Measurements from ENCODE around the gene TCIRG1.

Gene TCIRG1

DNA sequence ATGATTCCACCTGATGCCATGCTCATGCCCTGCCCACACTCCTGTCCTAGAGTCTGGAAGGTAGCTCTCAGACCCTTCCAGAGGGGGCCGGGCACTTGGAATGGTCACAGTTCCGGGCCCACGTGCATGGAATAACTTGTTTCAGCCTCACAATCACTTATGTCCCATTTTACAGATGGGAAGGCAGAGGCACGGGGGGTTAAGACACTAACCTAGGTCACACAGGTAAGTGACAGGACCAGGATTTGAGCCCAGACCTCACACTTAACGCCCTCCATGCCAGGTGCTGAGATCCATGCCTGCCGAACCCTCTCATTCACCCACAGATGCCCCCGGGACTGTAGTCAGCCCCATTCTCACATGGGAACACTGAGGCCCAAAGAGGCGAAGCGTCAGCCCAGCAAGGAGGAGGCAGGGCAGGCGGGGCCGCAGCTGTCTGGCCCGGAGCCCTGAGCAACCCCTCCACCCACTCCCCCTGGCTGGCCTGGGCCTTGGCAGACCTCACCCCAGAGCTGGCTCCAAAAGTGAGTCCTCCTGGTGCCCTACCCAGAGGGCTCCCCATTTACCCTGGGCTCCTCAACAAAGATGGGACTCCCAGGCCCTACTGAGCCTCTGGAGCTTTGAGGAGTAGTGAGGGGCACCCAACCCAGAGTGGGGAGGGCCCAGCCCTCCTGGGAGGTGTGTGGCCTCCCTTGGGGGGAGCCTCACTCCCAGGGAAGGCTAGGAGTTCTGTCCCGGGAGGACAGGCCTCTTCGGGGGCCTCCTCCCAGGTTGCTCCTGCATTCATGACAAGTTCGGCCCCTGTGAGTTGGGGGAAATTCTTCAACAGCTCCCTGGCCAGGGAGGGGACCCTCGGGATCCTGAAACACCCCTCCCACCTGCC is 31.1 kb upstream of the TCIRG1 start:
- DNase-seq: no peak

DNA sequence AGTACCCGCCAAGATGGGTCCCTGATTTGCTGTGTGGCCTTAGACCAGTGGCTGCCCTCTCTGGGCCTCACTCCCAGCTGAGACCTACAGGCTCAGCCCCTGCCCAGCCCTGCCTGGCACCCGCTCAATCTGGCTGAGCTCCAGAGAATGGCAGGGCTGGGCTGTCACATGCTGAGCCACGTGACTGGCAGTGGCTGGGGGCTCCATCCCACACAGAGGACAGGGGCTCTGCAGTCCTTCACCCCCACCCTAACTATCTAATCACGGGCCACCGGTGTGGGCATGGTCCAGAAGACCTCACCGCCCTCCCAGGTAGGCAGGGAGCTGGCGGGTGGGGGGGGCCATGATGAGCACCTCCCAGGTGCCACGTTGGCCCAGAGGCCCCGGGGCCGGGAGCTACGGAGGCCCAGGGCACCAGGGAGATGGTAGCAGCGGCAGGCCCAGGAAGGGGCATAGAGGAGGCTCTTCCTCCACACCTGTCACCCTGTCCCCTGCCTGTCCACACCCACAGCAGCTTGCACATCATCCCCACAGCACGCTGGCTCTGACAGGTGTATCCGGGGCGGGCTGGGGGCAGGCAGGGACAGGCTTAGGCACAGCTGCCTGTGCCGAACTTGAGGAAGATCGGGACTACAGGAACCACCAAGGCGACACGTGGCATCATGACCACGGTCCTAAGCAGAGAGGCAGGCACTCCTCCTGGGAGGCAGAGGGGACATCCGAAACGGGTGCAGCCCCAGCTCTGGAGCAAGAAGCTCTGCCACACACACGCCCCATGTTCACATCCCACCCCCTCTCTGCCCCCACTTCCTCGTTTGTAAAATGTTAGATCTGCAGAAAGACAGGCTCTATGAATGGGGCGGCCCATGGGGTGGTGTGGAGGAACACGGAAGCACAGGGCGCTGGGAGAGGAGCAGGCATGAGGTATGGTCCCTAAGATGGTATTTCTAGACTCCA is 30.2 kb upstream of the TCIRG1 start:
- DNase-seq: no peak

DNA sequence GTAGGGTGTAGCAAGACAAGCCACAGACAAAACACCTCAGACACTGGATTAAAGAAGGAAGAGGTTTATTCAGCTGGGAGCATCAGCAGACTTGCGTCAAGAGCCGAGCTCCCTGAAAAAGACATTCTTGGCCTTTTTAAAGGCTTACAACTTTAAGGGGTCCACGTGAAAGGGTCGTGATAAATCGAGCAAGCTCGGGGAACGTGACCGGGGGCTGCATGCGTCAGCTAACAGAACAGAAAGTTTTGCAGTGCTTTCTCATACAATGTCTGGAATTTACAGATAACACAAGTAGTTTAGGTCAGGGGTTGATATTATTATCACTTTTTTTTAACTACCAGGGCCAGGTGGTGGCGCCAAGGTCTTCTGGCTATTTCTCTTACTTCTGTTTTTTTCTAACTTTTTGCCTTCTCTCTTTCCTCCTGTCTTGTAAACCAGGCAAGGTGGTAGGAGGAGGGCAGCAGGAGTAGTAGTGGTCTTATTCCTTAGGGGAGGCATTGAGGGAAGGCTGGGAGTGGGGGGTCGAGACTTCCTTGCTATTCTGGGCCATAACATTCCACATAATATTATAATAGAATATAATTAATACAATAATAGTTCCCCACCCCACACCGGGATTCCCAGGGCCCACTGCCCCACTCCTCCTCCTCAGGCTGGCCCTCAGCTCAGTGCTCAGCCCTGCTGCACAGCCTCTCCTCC is 29.3 kb upstream of the TCIRG1 start:
- no peak for DNase-seq

DNA sequence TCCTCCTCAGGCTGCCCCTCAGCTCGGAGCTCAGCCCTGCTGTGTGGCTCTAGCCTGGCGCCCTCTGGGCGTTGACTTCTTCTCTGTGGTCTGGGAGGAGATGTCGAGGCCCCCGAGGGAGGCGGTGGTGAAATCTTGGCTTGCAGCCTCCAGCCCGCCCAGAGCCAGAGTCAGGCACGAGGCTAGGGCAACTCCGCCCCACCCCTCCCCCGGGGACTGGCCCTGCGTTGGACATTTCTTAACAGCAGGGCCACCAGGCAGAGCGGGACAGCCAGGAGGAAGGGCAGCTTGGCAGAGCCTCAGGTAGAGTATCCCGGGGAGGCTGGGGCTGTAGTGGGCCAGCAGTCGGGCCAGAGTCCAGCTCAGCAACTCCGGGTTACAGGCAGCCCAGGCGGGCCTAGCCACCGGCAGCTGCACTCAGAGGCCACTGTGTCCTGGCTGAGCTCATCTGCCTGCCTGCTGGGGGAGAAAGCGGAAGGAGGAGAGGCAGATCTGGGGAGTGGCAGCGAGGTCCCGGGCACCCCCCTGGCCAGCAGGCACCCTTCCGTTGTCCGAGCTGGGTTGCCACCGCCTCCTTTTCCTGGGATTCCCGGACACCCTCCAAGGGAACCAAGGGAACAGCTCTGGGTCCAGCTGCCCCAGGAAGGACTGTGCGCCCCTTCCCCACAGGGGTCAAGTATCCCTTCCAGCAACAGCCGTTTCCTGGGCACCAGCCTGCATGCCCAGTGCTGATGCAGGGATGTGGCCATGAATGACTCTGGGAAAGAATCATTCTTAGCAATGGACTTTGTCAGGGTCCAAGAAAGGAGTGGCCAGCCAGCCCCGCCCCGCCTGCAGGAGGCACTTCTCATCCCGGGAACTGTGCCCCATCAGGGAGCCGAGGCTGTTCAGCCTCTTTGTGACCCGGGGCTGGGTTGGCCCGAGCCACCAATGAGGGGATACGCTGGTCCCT is 28.5 kb upstream of the TCIRG1 start, which contains the start of gene ALDH3B1:
Gene ALDH3B1 (plus strand): TSS at position 238 of the 952 bp plus-strand sequence. CDS start 4,971 bp downstream, outside the sequence.
- DNase-seq: no peak

DNA sequence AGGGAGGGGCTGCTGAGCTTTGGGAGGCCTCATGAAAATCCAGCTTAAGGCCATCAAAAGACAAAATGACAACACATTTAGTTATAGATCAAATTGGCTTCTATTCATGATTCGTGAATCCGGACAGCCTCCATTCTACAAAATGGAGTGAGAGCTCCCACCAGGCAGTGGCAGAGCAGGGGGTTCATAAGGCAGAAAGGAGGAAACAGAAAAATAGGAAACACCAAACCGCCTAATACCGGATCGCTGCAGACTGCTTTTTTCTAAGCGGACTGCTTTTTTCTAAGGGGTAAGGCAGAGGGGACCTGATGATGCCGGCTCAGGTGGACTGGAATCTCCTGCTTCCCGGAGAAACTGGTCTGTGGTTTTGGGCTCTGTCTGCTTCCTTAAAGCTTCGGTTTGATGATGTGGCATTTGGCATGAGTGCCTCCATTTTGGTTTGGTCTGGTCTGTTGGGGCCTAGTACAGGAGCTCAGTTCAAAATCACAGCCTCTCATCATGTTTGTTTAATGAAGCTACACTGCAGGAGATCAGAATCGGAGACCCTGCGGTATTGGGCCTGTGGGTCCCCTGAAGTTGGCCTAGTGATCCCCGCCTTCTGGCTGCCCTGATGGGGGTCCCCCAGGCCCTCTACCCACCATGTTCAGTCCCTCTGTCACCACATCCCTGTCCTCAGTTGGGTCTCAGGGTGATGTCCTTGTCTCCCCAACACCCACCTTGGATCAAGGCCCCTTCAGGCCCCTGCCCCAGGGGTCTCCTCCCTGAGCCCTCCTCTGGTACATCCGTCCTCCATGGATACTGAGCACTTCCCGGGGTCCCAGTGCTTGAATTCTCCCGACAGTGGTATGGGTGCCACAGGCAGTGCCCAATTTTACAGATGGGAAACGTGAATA is 27.5 kb upstream of the TCIRG1 start:
- no peak for DNase-seq

DNA sequence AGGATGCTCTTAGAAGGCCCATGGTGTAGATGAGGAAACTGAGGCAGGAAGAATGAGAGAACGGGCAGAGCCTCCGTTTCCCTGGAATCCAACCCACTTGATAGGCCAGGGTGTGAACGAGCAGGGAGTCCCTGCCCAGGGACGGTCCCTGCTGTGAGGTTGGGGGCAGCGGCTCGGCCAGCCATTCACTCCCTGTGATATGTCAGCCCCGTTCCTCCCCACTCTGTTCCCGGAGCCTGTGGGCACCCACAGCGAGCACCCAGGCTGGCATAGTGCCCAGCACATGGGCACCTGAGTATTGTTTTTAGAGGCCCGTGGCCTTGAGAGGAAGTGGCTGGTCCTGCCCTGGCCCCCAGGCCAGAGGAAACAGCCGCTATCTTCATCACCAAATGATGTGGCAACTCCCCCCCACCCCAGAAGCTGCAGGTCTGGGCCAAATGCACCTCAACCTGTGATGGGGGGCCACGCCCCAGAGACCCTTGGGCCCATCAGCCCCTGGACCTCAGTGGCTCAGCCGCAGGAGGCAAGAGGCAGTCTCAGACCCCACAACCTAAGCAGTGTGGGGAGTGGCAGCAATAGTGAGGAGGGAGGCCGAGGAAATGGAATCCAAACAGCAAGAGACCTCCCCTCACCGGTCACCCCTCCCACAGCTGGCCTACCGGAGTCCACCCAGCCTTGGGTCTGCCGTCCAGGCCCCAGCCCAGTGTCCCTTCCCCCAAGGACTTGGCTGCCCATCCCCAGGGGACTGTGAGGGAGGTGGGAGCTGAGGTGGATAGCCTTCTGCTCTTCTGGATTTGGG is 26.6 kb upstream of the TCIRG1 start:
- DNase-seq: no peak

DNA sequence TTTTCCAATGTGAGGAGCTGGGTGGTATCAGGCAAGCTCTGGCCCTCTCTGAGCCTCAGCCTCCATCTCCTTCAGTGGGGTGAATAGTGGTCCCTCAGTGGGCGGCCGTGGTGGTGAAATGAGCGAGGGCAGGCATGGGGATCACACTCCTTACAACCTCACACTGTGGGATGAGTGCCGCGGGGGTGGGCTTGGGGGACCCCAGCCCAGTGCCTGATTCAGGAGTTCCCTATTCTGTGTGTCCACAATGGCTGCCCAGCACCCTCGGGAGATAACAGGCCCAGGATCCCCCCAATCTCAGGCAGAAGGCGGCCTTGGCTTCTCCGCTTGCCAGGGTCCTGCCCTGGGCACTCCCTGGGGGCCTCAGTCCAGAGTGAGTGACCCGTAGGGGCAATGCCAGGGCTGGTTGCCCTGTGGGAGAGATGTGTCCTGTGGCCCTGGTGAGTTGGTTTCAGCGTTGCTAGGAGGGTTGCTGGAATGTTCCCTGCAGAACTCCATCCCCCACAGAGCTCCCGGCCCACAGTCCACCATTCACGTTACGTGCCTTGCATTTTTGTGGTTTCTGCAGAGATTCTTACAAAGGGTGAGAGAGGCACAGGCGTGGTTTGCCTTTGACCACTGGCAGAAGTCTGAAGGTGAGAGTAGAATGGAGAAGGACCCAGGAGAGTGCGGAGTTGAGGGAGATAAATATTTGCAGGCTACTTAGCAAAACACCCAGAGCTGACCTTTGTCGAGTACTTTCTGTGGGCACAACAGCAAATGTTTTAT is 25.8 kb upstream of the TCIRG1 start:
- no peak for DNase-seq

DNA sequence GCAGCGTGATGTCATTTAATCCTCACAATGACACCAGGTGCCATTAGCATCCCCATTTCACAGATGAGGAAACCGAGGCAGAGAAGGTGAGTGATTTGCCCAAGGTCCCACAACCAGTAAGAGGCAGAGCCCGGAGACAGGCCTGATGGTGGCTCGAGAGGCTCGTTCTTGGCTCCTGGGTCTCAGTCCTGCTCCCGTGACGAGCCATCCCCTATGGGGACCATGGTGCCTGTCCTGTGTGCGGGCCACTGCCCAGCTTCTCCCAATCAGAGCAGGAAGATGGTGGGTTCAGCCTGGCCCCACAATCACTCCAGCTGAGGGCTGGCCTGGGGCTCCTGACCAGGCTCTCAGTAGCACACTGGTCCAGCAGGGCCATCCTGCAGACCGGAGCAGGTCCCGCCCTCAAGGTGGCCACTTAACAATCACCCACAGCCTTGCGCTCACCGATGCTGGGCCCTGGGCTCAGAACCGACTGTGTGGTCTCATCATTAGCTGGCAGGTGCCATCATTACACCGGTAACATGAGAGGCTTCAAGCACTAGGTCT is 25.1 kb upstream of the TCIRG1 start:
- DNase-seq: no peak

DNA sequence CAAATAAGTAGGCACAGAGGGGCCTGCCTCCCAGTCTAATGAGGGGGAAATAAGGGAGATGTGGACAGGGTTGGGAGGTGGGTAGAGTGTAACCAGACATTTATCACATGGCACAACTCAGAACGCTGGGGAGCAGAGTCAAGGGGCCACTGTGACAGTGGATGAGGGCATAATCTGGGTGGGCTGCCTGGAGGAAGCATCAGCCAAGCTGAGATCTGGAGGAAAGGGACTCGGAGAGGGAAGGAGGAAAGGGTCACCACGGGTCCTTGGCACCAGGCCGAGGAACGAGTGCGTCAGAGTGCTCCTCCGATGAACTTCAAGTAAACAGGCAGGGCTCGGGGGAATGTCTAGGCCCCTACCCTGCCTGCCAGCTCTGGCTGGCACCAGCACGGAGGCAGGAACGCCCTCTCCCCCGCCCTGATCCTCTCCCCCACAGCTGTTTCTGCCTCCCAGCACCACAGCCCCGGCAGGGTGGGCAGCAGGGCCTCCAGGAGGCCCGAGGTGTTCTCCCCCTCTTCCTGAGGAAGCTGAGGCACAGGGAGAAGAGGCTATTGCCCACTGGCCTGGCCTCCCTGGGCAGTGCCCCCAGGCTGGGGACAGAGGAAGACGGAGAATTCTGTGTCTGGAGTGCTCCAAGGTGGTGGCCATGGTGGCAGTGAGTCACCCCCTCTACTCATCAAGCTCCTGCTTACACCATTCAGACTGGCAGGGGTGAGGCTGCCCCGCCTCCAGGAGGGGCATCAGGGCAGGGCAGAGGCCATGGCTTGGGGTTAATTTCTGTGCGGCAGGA is 24.5 kb upstream of the TCIRG1 start:
- DNase-seq: no peak

DNA sequence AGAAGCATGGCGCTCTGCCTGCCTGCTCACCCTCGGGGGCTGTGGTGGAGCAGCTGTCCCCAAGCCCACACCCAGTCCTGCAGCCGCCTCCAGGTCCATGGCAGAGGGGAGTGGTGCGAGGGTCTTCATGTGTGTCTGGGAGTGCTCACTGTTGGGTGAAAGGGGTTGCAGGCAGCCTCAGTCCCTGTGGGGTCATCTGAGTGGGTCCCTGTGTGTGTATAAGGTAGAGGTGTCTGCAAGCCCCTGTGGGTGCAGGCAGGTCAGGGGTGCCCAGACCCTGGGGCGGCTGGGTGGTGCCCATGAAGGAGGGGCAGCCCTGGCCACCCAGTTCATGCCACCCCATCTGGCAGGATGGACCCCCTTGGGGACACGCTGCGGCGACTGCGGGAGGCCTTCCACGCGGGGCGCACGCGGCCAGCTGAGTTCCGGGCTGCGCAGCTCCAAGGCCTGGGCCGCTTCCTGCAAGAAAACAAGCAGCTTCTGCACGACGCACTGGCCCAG is 23.8 kb upstream of the TCIRG1 start:
- no peak for DNase-seq

DNA sequence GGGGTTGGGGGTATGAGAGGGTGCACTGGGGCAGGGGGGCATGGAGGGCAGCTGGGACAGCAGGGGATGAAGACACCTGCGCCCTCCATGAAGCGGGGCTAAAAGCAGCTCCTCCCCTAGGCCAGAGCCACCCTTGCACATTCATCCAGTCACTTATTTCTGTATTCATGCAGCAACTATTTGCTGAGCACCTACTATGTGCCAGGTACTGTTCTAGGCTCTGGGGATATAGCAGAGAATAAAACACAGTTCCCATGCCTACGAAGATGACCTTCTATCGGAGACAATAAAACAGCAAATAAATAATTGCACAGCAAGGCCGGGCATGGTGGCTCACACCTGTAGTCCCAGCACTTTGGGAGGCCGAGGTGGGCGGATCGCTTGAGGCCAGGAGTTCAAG is 23.4 kb upstream of the TCIRG1 start:
- no peak for DNase-seq

DNA sequence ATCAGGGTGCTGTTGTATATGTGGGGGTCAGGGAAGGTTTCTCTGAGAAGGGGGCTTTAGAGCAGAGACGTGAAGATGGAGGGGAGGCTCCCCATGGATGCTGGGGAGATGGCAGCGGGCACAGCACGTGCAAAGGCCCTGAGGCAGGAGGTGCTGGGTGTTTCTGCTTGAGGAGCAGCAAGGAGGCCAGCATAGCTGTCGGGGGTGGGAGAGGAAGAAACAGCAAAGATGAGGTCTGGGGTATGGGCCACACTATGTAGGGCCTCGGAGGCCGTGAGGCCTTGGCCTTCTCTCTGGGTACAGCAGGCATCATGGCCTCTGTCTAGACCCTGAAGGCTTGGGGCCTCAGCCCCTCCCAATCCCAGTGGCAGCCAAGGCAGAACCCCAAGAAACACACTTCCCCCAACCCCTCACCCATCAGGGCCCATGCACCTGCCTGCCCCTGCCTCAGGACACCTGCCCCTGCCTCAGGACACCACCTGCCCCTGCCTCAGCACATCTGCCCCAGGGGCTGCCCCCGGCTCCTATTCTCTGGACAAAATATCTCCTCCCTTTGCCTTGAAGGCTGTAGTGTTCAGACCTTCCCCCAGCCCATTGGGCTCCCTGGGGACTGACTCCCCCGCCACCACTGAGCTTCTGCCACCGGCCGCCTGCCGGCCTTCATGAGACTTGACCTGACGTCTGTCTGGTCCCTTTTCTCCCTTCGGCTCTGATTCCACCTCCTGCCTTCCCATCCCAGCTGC is 22.5 kb upstream of the TCIRG1 start:
- no peak for DNase-seq

DNA sequence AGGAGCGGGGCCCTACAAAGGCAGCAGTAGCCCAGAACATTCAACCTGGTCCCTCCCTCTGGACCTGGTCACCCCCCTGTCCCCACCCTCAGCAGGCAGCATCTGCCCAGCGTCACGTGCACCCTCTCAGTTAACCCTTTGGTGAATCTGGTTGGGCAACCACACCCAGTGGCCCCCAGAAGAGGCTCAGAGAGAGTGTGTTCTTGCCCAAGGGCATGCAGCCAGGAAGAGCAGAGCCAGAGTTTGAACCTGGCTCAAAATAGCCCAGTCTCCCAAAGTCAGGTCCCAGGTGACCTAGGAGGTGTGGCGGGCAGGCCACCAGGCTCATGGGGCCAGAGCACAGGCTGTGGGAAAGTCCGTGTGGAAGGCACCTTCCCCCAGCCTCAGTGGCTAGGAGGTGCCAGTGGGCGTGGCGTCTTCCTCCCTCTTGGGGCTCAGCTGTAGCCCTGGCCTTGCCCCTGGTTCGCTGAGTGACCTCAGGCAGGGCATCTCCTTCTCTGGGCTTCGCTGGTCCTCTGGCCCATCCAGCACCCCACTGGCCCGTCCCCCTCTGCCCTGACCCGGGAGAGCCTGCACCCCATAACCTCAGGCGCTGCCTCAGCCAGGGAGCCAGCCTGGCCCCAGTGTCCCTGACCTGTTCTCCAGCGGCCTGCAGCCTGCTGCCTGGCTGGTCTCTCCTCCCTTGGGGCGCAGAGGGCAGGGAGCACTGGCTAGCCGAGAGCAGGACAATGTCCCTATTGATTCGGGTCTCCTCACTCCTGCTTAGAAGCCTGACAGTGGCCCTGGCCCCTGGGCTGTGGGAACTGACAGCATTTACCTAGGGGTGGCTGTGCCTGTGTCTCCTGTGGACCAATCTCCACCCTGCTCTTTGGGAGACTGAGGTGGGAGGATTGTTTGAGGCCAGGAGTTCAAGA is 21.7 kb upstream of the TCIRG1 start:
- DNase-seq: no peak

DNA sequence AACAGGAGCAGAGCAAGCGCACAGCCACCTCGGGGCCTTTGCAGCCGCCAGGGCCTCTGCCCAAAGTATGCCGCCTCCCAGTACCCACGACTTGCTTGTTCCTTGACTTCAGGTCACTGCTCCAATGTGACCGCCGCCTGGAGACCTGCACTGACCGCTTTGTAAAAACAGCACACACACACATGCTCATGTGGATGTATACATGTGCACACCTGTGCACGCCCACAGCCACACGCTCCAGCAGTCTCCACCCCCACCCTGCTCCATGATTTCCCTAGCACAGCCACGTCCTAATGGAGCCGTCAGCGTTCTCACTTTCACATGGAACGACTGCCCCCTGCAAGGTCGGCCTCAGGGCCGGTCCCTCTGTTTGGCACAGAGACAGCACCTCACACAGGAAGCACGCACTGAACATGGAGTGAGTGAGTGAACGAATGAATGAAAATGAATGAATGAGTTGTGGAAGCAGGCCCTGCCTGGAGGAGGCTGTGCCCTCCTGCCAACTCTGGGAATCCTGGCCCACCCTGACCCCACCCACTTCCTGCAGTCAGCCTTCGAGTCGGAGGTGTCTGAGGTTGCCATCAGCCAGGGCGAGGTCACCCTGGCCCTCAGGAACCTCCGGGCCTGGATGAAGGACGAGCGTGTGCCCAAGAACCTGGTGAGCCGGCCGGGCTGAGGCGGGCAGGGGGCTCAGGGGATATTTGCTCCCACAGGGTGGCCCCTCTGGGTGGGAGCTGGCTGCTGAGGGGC is 20.7 kb upstream of the TCIRG1 start:
- DNase-seq: no peak

DNA sequence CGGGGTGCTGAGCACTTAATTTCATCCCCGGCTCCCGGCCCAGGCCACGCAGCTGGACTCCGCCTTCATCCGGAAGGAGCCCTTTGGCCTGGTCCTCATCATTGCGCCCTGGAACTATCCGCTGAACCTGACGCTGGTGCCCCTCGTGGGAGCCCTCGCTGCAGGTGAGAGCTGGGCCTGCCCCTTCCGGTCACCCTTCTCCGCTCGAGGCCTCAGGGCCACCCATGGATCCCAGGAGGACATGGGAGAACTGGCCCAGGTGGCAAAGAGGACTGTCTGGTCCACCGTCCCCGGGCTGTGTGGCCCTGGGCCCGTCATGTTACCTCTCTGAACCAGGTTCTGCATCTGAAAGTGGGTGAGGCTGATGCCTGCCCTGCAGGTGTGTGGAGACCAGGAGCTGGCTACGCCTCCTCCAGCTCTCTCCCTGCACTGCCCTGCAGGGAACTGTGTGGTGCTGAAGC is 20.1 kb upstream of the TCIRG1 start:
- no peak for DNase-seq

Data from activated CD8-positive, alpha-beta memory T cell treated with anti-CD3 and anti-CD28 coated beads, Interleukin-2, amount 50 U/mL, for 4 hours (primary cell).